ENCODE data around the gene PCK2. TPM values are rescaled to one million over a fixed set of nuclear protein-coding genes. Genes with fewer than 3 reads are reported as not detected.

PCK2 gene
- total and polyA plus RNA-seq, 2 of the 13 experiments (the other 11 are each of a cell fraction or from before 2014, with no cell fraction given), result 129 to 272 TPM

DNA sequence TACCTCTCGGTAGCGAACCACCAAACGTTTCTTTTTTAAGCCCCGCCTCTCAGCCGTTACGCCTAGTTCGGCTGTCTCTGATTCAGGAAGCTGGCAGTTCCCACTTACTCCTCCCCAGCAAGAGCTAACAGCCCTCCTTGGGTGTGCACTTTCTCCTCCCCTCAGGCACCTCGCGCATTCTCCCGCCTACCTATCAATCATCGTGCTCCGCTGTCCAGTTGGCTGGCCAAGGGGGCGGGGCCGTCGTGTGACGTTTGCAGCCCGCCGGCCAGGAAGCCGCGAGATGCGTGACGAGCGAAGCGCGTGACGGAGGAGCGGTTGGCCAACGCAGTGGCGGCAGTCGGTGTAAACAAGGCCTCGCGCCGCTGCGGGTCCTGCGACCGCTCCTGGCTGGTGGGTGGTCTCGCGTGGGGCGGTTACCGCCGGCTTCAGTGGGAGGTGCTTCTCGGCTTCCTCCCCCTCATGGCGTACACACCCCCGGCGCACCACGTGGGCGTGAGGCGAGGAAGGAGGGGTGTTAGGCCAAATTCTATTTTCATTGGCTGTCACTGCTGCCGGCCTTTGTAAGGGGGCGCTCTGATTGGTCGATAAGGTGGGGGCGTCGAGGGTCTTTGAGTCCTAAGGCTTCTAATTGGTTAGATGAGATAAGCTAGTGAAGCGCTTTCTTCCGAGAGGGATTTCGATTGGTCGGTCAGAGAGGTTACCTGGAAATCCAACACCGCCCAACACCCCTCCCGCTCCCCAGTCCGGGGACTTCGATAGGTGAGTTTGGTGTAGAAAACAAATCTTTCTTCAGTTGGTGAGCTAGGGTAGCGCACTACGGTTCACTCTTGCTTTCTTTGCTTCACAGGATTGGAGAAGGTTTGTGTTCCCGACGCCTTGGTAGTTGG is 20.7 kb downstream of the PCK2 start, which contains the start of the genes DCAF11 and NRL (continued):
- TF ChIP-seq, protein P1, sequence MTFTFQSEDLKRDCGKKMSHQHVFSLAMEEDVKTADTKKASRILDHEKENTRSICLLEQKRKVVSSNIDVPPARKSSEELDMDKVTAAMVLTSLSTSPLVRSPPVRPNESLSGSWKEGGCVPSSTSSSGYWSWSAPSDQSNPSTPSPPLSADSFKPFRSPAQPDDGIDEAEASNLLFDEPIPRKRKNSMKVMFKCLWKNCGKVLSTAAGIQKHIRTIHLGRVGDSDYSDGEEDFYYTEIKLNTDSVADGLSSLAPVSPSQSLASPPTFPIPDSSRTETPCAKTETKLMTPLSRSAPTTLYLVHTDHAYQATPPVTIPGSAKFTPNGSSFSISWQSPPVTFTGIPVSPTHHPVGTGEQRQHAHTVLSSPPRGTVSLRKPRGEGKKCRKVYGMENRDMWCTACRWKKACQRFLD (CRISPR knock-in tag; IDR thresholded peaks at IDR 0.05; ENCODE audit: borderline replicate concordance), result peak; percentile 97; the same call in 1 of the 2 replicates
- peak; percentile 42; the same call in 1 of the 2 replicates for TF ChIP-seq MTF1 (CRISPR knock-in tag; IDR thresholded peaks at IDR 0.05)
- TF ChIP-seq JUNB (CRISPR knock-in tag; IDR thresholded peaks at IDR 0.05; ENCODE audit: borderline replicate concordance), result no peak
- TF ChIP-seq ZNF10 (CRISPR knock-in tag; IDR thresholded peaks at IDR 0.05; ENCODE audit: borderline replicate concordance, low read depth), result no peak
- peak; percentile 98; the same call in 1 of the 2 replicates for TF ChIP-seq ZNF33B (CRISPR knock-in tag; IDR thresholded peaks at IDR 0.05)
- peak; percentile 98 for TF ChIP-seq SALL1 (CRISPR knock-in tag; IDR thresholded peaks at IDR 0.05)
- TF ChIP-seq, protein P2, sequence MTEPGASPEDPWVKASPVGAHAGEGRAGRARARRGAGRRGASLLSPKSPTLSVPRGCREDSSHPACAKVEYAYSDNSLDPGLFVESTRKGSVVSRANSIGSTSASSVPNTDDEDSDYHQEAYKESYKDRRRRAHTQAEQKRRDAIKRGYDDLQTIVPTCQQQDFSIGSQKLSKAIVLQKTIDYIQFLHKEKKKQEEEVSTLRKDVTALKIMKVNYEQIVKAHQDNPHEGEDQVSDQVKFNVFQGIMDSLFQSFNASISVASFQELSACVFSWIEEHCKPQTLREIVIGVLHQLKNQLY (CRISPR knock-in tag; IDR thresholded peaks at IDR 0.05), result peak; percentile 54; the same call in 1 of the 2 replicates
- TF ChIP-seq JUND (CRISPR knock-in tag; IDR thresholded peaks at IDR 0.05), result peak; percentile 37; the same call in 1 of the 2 replicates
- TF ChIP-seq, protein P3, sequence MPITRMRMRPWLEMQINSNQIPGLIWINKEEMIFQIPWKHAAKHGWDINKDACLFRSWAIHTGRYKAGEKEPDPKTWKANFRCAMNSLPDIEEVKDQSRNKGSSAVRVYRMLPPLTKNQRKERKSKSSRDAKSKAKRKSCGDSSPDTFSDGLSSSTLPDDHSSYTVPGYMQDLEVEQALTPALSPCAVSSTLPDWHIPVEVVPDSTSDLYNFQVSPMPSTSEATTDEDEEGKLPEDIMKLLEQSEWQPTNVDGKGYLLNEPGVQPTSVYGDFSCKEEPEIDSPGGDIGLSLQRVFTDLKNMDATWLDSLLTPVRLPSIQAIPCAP (CRISPR knock-in tag; IDR thresholded peaks at IDR 0.05; ENCODE audit: low read depth), result peak; percentile 95; the same call in 1 of the 2 replicates
- TF ChIP-seq, protein P4, sequence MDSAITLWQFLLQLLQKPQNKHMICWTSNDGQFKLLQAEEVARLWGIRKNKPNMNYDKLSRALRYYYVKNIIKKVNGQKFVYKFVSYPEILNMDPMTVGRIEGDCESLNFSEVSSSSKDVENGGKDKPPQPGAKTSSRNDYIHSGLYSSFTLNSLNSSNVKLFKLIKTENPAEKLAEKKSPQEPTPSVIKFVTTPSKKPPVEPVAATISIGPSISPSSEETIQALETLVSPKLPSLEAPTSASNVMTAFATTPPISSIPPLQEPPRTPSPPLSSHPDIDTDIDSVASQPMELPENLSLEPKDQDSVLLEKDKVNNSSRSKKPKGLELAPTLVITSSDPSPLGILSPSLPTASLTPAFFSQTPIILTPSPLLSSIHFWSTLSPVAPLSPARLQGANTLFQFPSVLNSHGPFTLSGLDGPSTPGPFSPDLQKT (CRISPR knock-in tag; IDR thresholded peaks at IDR 0.05; ENCODE audit: borderline replicate concordance), result no peak; the same call in 1 of the 2 replicates
- TF ChIP-seq, protein P5, sequence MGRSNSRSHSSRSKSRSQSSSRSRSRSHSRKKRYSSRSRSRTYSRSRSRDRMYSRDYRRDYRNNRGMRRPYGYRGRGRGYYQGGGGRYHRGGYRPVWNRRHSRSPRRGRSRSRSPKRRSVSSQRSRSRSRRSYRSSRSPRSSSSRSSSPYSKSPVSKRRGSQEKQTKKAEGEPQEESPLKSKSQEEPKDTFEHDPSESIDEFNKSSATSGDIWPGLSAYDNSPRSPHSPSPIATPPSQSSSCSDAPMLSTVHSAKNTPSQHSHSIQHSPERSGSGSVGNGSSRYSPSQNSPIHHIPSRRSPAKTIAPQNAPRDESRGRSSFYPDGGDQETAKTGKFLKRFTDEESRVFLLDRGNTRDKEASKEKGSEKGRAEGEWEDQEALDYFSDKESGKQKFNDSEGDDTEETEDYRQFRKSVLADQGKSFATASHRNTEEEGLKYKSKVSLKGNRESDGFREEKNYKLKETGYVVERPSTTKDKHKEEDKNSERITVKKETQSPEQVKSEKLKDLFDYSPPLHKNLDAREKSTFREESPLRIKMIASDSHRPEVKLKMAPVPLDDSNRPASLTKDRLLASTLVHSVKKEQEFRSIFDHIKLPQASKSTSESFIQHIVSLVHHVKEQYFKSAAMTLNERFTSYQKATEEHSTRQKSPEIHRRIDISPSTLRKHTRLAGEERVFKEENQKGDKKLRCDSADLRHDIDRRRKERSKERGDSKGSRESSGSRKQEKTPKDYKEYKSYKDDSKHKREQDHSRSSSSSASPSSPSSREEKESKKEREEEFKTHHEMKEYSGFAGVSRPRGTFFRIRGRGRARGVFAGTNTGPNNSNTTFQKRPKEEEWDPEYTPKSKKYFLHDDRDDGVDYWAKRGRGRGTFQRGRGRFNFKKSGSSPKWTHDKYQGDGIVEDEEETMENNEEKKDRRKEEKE (IDR thresholded peaks at IDR 0.05), result no peak
- TF ChIP-seq, protein P6, sequence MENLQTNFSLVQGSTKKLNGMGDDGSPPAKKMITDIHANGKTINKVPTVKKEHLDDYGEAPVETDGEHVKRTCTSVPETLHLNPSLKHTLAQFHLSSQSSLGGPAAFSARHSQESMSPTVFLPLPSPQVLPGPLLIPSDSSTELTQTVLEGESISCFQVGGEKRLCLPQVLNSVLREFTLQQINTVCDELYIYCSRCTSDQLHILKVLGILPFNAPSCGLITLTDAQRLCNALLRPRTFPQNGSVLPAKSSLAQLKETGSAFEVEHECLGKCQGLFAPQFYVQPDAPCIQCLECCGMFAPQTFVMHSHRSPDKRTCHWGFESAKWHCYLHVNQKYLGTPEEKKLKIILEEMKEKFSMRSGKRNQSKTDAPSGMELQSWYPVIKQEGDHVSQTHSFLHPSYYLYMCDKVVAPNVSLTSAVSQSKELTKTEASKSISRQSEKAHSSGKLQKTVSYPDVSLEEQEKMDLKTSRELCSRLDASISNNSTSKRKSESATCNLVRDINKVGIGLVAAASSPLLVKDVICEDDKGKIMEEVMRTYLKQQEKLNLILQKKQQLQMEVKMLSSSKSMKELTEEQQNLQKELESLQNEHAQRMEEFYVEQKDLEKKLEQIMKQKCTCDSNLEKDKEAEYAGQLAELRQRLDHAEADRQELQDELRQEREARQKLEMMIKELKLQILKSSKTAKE (CRISPR knock-in tag; IDR thresholded peaks at IDR 0.05; ENCODE audit: borderline replicate concordance), result no peak
- TF ChIP-seq, protein P7, sequence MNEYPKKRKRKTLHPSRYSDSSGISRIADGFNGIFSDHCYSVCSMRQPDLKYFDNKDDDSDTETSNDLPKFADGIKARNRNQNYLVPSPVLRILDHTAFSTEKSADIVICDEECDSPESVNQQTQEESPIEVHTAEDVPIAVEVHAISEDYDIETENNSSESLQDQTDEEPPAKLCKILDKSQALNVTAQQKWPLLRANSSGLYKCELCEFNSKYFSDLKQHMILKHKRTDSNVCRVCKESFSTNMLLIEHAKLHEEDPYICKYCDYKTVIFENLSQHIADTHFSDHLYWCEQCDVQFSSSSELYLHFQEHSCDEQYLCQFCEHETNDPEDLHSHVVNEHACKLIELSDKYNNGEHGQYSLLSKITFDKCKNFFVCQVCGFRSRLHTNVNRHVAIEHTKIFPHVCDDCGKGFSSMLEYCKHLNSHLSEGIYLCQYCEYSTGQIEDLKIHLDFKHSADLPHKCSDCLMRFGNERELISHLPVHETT (CRISPR knock-in tag; conservative IDR thresholded peaks at IDR 0.05), result peak; percentile 96
